Hepatocyte (in vitro differentiated cells): Measurements from ENCODE around the gene UQCC2. TPM values are rescaled to one million over a fixed set of nuclear protein-coding genes. Genes with fewer than 3 reads are reported as not detected.

Source experiments
- DNase-seq: peaks from one replicate; pipeline ENCODE4 v3.0.0-alpha.2; 2016; ENCODE audit warnings: low spot score
- H2AFZ ChIP-seq: fragments of 200-600 bp; sonication (generic); 2 replicates; pipeline ENCODE4 v1.6.0; 2016; ENCODE audit warnings: antibody characterized with exemption, mild to moderate bottlenecking
- H3K27ac ChIP-seq: fragments of 200-600 bp; sonication (generic); 2 replicates; pipeline ENCODE4 v1.5.1; 2016; ENCODE audit warnings: mild to moderate bottlenecking
- H3K27me3 ChIP-seq: fragments of 200-600 bp; sonication (generic); 2 replicates; pipeline ENCODE4 v1.6.1; 2016
- H3K36me3 ChIP-seq: fragments of 200-600 bp; sonication (generic); replicated peaks from 2 replicates; pipeline ENCODE4 v1.5.1; 2016; ENCODE audit warnings: low read depth; ENCODE audit not compliant: insufficient read depth
- H3K4me1 ChIP-seq: fragments of 200-600 bp; sonication (generic); 2 replicates; pipeline ENCODE4 v1.5.1; 2016; ENCODE audit warnings: mild to moderate bottlenecking, moderate library complexity; ENCODE audit not compliant: insufficient read depth
- H3K4me2 ChIP-seq: fragments of 200-600 bp; sonication (generic); 2 replicates; pipeline ENCODE4 v1.6.0; 2016
- H3K4me3 ChIP-seq: fragments of 200-600 bp; sonication (generic); 2 replicates; pipeline ENCODE4 v1.5.1; 2016; ENCODE audit warnings: mild to moderate bottlenecking
- H3K79me2 ChIP-seq: fragments of 200-600 bp; sonication (generic); 2 replicates; pipeline ENCODE4 v1.6.0; 2017; ENCODE audit warnings: mild to moderate bottlenecking
- H3K9me2 ChIP-seq: fragments of 200-600 bp; sonication (generic); replicated peaks from 2 replicates; pipeline ENCODE4 v1.6.0; 2017; ENCODE audit warnings: mild to moderate bottlenecking; ENCODE audit not compliant: insufficient read depth
- H3K9me3 ChIP-seq: fragments of 200-600 bp; sonication (generic); 2 replicates; pipeline ENCODE4 v1.5.1; 2016; ENCODE audit warnings: low read depth, mild to moderate bottlenecking
- H4K20me1 ChIP-seq: fragments of 200-600 bp; sonication (generic); 2 replicates; pipeline ENCODE4 v1.6.0; 2016; ENCODE audit warnings: mild to moderate bottlenecking; ENCODE audit not compliant: insufficient read depth, poor library complexity, severe bottlenecking
- EZH2 ChIP-seq: fragments of 200-600 bp; sonication (generic); IDR thresholded peaks from 2 replicates; pipeline ENCODE4 v1.6.1; 2016; ENCODE audit warnings: antibody characterized with exemption, mild to moderate bottlenecking, borderline replicate concordance
- EZH2phosphoT487 ChIP-seq: fragments of 200-600 bp; sonication (generic); IDR thresholded peaks from one replicate; pipeline ENCODE4 v1.6.1; 2018; ENCODE audit warnings: antibody characterized with exemption, mild to moderate bottlenecking, low read depth, moderate library complexity; ENCODE audit not compliant: unreplicated experiment, severe bottlenecking
- WGBS: methylation state at CpG from one replicate; pipeline ENCODE4 v1.1.6; 2016; ENCODE audit warnings: low lambda C conversion rate; ENCODE audit errors: missing lambda C conversion rate; 5-methylcytosine and 5-hydroxymethylcytosine counted together
- polyA plus RNA-seq: library from polyadenylated mRNA; unstranded; fragments of >200 nt; fragmentation: Nextera tagmentation; extraction: Ambion mirVana; gene quantifications from 2 replicates; pipeline ENCODE4 v1.2.1, GENCODE V29; 2016
- total RNA-seq: library from RNA; depleted of rRNA; stranded (reverse); fragments of >200 nt; gene quantifications from 2 replicates; pipeline ENCODE4 v1.2.3, GENCODE V29; 2014
- TF ChIP-seq, protein P1 (sequence below): fragments of 200-600 bp; sonication (generic); IDR thresholded peaks from 2 replicates; pipeline ENCODE4 v1.5.1; 2016; ENCODE audit warnings: antibody characterized with exemption, mild to moderate bottlenecking; ENCODE audit not compliant: poor library complexity

UQCC2 gene
- total and polyA plus RNA-seq, 2 experiments from 2014 or later = 44.7 to 151 TPM

DNA sequence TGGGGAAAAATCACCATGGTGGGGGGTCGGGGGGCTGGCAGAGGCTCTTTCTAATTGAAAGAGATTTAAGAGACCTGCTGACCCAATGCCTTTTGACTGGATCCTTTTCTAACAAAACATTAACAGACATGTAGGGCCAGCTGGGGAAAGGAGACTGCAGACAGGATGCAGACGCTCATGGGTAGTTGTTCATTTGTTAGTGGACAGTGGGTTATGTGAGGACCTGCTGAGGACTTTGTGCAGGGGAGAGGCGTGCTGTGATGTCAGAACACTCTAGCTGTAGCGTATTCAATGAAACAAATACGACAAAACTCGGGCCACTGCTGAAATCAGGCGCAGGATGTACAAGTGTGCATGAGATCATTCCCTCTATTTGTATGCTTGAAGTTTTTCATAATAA is 34.0 kb upstream of the UQCC2 start:
- 65% methylated on average over 7 of the region's 7 CpGs for WGBS

DNA sequence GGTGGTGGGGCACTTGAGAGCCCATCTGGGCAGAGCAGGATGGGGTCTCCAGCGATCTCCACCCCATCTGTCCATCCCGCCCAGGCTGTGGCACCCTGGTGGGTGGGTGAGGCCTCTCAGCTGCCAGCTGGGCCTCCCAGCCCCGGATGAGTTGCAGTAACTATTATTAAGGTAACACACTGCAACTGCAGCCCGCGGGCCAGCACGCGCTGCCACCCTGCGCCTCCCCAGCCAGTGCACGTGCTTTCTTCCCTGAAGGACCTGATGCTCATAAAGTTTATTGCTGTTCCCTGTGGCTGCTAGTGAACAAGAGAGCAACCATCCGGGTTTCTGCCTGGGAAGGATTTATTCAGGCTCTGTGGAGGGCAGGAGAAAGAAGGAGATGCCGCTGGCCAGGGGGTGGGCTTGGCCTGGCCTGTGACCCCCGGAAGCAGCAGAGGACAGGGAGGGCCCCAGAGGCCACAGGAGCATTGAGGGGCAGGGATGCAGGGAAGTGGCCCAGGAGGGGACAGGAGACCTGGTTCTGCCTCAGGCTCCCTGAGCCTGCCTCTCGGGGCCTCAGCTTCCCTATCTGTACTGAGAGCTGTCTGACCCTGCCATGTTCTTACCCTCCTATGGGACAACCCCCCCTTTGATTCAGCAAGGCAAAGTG is 33.5 kb upstream of the UQCC2 start:
- Histone ChIP-seq H3K36me3 (no peaks in the 10 kb centered on the region), H3K79me2 (peaks cover 2% of the 10 kb centered on the region), H3K9me2 (no peaks in the 10 kb centered on the region), H3K27me3 (no peaks in the 10 kb centered on the region), H4K20me1 (no peaks in the 10 kb centered on the region), H3K9me3 (no peaks in the 10 kb centered on the region), H3K4me3 (no peak overlapping the region), H3K27ac (peak overlapping the region; percentile 90), H3K4me2 (peak overlapping the region; percentile 71), H2AFZ (no peak overlapping the region), H3K4me1 (peaks cover 52% of the 10 kb centered on the region)
- TF ChIP-seq EZH2phosphoT487 = no peak
- TF ChIP-seq EZH2 = no peak
- TF ChIP-seq, protein P1, sequence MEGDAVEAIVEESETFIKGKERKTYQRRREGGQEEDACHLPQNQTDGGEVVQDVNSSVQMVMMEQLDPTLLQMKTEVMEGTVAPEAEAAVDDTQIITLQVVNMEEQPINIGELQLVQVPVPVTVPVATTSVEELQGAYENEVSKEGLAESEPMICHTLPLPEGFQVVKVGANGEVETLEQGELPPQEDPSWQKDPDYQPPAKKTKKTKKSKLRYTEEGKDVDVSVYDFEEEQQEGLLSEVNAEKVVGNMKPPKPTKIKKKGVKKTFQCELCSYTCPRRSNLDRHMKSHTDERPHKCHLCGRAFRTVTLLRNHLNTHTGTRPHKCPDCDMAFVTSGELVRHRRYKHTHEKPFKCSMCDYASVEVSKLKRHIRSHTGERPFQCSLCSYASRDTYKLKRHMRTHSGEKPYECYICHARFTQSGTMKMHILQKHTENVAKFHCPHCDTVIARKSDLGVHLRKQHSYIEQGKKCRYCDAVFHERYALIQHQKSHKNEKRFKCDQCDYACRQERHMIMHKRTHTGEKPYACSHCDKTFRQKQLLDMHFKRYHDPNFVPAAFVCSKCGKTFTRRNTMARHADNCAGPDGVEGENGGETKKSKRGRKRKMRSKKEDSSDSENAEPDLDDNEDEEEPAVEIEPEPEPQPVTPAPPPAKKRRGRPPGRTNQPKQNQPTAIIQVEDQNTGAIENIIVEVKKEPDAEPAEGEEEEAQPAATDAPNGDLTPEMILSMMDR = no peak
- 49% methylated on average over 13 of the region's 13 CpGs for WGBS
- peak; percentile 73 for DNase-seq

More for the DNA sequence above, 34.0 kb upstream of the UQCC2 start:
- Histone ChIP-seq H3K4me3 (no peak overlapping the region), H3K9me2 (no peaks in the 10 kb centered on the region), H3K79me2 (peaks cover 2% of the 10 kb centered on the region), H3K9me3 (no peaks in the 10 kb centered on the region), H3K36me3 (no peaks in the 10 kb centered on the region), H2AFZ (no peak overlapping the region), H3K4me2 (peak overlapping the region; percentile 71), H3K27ac (peak overlapping the region; percentile 90), H3K4me1 (peaks cover 55% of the 10 kb centered on the region), H4K20me1 (no peaks in the 10 kb centered on the region), H3K27me3 (no peaks in the 10 kb centered on the region)
- TF ChIP-seq EZH2phosphoT487 (no peak), EZH2 (no peak)
- TF ChIP-seq, protein P1 = no peak
- peak; percentile 56 for DNase-seq

DNA sequence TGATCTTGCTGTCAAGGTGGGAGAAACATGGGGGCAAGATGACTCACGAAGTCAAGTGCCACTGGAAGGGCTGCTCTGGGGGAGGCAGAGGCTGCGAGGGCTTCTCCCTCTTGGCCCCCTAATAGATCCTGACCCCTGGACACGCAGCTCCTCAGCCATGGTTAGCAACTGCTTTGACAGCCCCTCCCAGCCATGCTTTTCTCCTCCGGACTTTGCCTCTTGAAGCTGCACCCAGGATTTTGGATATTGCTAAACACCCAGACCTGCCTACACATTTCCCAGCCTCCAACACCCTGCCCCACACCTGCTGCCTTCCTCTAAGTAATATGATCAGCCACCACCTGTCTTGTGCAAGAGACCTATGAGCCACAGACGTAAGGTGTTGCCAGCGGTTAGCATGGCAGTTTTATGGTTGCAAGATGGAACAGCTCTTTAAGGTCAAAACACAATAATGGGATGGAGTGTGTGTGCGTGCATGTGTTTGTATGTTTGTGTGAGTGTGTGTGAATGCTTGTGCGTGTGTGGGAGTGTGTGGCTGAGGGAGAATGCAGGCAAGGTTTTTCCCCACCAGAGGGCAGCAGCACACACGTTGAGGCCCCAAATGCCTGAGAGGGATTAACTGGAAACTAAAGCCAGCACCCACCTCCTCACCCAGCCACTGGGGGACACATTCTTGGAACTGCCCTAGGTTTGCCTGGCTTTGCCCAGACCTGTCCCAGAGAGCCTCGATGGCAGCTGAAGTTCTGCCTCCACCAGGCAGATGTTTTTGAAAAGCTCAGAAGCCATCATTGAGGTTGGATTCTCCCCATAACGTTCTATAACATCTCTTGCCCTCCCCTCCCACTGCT is 32.7 kb upstream of the UQCC2 start:
- Histone ChIP-seq H3K79me2 (peaks cover 2% of the 10 kb centered on the region), H3K36me3 (no peaks in the 10 kb centered on the region), H3K4me1 (peaks cover 59% of the 10 kb centered on the region), H3K4me3 (no peak overlapping the region), H3K4me2 (peak overlapping the region; percentile 71), H3K27ac (peak overlapping the region; percentile 90), H3K9me2 (no peaks in the 10 kb centered on the region), H4K20me1 (no peaks in the 10 kb centered on the region), H3K27me3 (no peaks in the 10 kb centered on the region), H3K9me3 (no peaks in the 10 kb centered on the region), H2AFZ (no peak overlapping the region)
- 40% methylated on average over 11 of the region's 11 CpGs for WGBS
- peak; percentile 82 for DNase-seq
- no peak for TF ChIP-seq EZH2
- TF ChIP-seq, protein P1 = peak; percentile 86
